ENCODE results near the gene KCNMA1.

GRCh38 chr10:77310288-77310840, 327.2 kb downstream of the KCNMA1 start:
- TF ChIP-seq GATA2 (IDR thresholded peaks at IDR 0.05; ENCODE audit: low read depth, low read length) (no peak), GATA3 (IDR thresholded peaks at IDR 0.05; ENCODE audit: low read depth, low read length) (no peak)

Measured in SH-SY5Y (cell line).